WERI-Rb-1 (cell line): Measurements from ENCODE around the gene B9D2.

Source experiments
- DNase-seq: peaks from one replicate; pipeline ENCODE4 v3.0.0-alpha.2; 2020
- H3K27ac ChIP-seq: fragments of 250-450 bp; sonication (Bioruptor Pico); 2 replicates; pipeline ENCODE4 v1.5.1; 2020; ENCODE audit warnings: mild to moderate bottlenecking, moderate library complexity
- H3K27me3 ChIP-seq: fragments of 250-450 bp; sonication (Bioruptor Pico); 2 replicates; pipeline ENCODE4 v1.5.1; 2021; ENCODE audit warnings: mild to moderate bottlenecking, low read depth, moderate library complexity; ENCODE audit not compliant: insufficient read depth, severe bottlenecking
- H3K36me3 ChIP-seq: fragments of 250-450 bp; sonication (Bioruptor Pico); 2 replicates; pipeline ENCODE4 v1.5.1; 2020; ENCODE audit warnings: mild to moderate bottlenecking, moderate library complexity
- H3K4me3 ChIP-seq: 2 replicates; pipeline ENCODE4 v1.5.1; 2011; ENCODE audit warnings: low read depth, mild to moderate bottlenecking, control low read depth, low read length
- H3K9me3 ChIP-seq: fragments of 250-450 bp; sonication (Bioruptor Pico); 2 replicates; pipeline ENCODE4 v1.5.1; 2021; ENCODE audit warnings: mild to moderate bottlenecking, moderate library complexity; ENCODE audit not compliant: severe bottlenecking
- TF ChIP-seq, protein P1 (sequence below): IDR thresholded peaks from 2 replicates; pipeline ENCODE4 v1.5.1; 2011; ENCODE audit warnings: low read depth, mild to moderate bottlenecking, control low read depth, inconsistent platforms, low read length

The B9D2 gene

DNA sequence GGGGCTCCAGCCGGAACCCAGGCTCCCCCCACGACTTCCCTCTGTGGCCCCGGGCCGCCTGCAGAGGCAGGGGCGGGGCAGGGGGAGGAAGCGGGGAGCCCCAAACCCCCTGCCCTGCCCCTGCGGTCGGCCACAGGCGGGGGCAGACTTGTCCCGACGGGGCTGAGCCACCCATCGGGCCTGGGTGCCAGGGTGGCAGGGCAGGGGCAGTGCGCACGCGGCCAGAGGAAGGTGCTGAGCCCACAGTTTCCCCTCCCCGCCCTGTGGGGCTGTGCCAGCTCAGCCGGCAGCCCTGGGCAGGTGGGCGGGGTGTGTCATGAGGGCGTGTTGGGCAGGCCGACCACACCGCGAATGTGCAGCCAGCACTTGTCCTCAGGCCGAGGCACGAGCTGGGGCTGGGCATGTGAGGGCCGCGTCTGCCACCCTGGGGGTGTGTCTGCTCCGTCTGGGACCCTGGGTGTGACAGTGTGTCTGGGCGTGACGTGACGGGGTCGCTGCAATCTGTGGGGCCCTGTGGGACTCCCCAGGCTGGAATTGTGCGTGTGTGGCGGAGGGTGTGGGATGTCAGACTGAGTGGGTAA is 36.3 kb downstream of the B9D2 start:
- DNase-seq: no peak
- TF ChIP-seq, protein P1, sequence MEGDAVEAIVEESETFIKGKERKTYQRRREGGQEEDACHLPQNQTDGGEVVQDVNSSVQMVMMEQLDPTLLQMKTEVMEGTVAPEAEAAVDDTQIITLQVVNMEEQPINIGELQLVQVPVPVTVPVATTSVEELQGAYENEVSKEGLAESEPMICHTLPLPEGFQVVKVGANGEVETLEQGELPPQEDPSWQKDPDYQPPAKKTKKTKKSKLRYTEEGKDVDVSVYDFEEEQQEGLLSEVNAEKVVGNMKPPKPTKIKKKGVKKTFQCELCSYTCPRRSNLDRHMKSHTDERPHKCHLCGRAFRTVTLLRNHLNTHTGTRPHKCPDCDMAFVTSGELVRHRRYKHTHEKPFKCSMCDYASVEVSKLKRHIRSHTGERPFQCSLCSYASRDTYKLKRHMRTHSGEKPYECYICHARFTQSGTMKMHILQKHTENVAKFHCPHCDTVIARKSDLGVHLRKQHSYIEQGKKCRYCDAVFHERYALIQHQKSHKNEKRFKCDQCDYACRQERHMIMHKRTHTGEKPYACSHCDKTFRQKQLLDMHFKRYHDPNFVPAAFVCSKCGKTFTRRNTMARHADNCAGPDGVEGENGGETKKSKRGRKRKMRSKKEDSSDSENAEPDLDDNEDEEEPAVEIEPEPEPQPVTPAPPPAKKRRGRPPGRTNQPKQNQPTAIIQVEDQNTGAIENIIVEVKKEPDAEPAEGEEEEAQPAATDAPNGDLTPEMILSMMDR: no peak
- Histone ChIP-seq H3K36me3 (peaks cover 6% of the 10 kb centered on the region), H3K27ac (no peak overlapping the region), H3K4me3 (no peak overlapping the region), H3K9me3 (no peaks in the 10 kb centered on the region), H3K27me3 (no peaks in the 10 kb centered on the region)

GRCh38 chr19:41327076-41327575 is 36.8 kb downstream of the B9D2 start:
- Histone ChIP-seq H3K27ac (no peak overlapping the region), H3K36me3 (peaks cover 12% of the 10 kb centered on the region), H3K9me3 (no peaks in the 10 kb centered on the region), H3K27me3 (no peaks in the 10 kb centered on the region), H3K4me3 (no peak overlapping the region)
- TF ChIP-seq, protein P1: no peak
- no peak for DNase-seq

DNA sequence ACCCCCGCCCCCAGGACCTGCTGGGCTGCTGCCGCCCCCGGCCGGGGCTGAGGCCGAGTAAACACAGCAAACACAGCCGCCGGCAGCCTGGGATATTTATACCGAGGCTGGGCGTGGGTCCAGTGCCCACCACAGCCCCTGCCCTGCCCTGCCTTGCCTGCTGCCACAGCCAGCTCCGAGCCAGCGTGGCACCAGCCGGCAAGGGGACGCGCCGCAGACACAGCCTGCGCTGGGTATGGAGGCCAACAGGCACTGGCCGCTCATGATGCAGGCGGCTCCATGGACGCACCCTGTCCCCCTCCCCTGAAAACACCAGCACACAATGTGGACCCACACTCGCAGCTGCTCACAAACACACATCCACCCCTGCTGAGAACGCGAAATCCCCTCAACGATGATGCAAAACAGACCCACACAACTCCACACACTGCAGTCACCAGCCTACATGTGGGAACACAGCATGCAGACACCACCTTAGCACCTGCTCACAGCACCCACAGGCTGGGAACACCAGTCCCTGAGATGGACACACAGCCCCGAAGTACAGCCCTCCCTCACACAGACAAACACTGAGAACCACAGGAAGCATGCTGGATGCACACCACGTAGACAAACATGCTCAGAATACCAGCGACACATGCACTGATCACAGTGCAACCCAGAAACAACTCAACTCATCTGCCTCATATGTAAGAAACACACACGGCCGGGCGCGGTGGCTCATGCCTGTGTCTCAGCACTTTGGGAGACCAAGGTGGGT is 37.8 kb downstream of the B9D2 start:
- Histone ChIP-seq H3K9me3 (no peaks in the 10 kb centered on the region), H3K27me3 (no peaks in the 10 kb centered on the region), H3K36me3 (peaks cover 13% of the 10 kb centered on the region), H3K4me3 (no peak overlapping the region), H3K27ac (no peak overlapping the region; the same call in 1 of the 2 replicates)
- DNase-seq: no peak
- TF ChIP-seq, protein P1: no peak

- H3K9me3 ChIP-seq: no peaks in the 10 kb centered on the region
- DNase-seq: no peak
- H3K27ac ChIP-seq: no peak overlapping the region
- TF ChIP-seq, protein P1: no peak
- no peak overlapping the region for H3K4me3 ChIP-seq
- H3K27me3 ChIP-seq: no peaks in the 10 kb centered on the region
- peaks cover 17% of the 10 kb centered on the region for H3K36me3 ChIP-seq
Observed at GRCh38 chr19:41325640-41325946, 38.4 kb downstream of the B9D2 start.

DNA sequence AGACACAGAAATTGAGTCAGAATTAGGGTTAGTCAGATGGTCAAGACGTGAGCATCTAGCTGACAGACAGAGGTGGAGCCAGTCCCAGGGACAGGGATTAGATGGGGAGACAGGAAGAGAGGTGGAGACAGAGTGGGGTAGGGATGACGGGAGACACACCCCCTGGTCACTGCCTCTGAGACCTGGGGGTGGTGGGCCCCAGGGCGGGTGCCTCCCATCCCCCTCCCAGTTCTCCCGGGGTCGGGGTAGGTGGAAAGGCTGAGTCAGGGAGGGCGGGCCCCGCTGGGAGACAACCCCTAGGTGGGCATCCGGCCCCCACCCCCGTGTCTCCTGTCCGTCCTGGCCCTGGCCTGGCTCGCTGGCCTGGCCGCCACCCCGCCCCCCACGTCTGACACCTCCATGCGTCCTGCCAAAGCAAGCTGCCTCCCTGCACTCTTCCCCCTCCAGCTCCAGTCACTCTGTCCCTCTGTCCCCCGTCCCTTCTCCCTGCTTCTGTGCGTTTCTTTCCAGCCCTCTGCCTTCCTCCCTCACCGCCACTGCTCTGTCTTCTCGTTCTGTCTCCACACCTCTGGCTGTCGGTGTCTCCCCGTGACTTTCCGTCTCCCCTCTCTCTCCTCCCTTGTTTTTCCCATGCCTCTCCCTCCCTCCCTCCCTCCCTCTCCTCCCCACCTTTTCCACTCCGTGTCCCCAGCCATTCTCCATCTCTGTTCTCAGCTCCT is 38.9 kb downstream of the B9D2 start:
- DNase-seq: peak; percentile 66
- H3K9me3 ChIP-seq: no peaks in the 10 kb centered on the region
- H3K36me3 ChIP-seq: peaks cover 20% of the 10 kb centered on the region
- H3K27ac ChIP-seq: no peak overlapping the region
- no peak overlapping the region; the same call in 1 of the 2 replicates for H3K4me3 ChIP-seq
- no peaks in the 10 kb centered on the region for H3K27me3 ChIP-seq
- TF ChIP-seq, protein P1: no peak
